Stimulated activated CD4-positive, alpha-beta T cell treated with anti-CD3 and anti-CD28 coated beads, Interleukin-1b, Interleukin-23, amount 100 ng/mL, for 24 hours (primary cell): Measurements from ENCODE around the gene GADD45G.

Experiments used
- DNase-seq, 4 experiments: peaks; one replicate each; pipeline ENCODE4 v3.0.0-alpha.2; 2020; ENCODE audit warnings: low read depth in 4 of 4, low spot score in 1 of 4

GADD45G gene

DNA sequence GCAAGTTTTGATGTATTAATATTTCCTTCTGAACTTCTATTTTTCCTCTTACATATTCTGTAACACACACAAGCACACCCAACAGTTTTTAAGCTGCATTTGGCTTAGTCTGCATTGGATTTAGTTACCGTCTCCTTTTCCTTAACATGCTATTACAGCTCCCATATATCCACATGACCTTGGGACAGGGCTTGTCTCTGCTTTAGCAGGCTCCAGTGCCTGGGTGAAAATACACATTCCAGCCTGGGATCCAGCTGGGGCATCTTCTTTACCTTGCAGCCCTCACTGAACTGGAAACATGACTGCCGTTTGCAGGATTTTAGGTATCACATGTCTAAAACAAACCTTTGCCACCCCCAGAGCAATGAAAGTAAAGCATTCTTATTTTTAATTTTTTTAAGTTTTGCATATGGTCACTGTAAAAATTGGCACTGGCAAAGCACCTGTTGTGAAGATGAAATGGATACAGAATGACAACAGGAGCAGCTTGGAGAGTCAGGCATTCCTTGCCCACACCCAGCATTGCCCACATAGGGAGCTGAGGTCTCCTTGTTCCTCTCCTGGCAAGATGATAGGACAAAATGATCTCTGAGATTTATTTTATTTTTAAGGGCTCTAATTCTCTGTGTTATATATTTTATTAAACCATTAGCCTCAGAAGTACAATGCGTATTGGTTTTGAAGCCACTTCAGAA lies 4.0 kb downstream of the GADD45G start:
- no peak for DNase-seq

DNA sequence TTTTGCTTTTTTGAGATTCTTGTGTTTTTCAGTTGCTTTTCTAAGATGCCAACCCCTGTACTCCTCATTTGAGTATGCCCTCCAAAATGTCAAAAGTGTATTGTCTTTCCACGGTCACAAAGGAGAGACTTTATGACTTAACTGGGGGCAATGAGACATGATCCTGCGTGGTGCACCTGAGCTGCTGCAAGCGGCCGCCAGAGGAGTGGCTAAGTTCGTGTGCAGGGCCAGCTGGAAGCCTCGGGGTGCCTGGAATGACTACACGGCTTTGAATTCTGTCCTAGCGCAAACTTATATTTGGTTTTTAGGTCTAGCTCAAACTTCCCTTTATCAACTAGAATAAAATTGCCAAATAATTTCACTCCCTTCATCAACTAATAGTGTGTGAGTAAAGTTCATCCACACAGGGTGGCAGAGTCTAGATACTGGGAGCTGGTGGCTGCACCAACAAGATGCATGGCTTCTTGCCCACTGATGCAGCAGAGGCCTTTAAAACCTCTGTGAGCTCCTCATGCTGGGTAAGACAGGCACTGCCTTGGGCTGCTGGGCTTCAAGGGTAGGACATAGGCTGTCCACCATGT lies 4.7 kb downstream of the GADD45G start:
- no peak for DNase-seq

DNA sequence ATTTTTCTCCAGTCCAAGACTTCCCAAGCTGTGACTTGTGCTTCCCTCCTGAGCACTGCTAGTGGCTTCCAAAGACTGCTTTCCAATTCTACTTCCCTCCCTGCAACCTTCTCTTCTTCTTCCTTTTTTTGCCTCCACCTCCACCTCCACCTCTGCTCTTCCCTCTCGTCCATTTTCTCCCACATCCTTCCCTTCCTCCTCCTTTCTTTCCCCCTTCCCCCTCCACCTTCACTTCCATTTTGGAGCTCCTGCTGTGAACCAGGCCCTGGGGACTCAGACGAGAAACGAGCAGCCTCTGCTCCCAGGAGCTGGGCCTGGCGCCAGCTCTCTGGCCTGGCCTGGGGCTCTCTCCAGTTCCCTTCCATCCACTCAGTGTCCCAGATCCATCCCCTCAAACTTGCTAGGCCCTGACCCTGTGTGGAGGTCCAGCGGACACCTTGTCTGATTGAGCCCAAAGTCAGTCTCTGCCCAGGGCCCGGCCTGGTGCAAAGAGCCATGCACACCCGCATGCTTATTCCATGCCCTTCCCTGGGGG lies 5.6 kb downstream of the GADD45G start:
- DNase-seq, result no peak

DNA sequence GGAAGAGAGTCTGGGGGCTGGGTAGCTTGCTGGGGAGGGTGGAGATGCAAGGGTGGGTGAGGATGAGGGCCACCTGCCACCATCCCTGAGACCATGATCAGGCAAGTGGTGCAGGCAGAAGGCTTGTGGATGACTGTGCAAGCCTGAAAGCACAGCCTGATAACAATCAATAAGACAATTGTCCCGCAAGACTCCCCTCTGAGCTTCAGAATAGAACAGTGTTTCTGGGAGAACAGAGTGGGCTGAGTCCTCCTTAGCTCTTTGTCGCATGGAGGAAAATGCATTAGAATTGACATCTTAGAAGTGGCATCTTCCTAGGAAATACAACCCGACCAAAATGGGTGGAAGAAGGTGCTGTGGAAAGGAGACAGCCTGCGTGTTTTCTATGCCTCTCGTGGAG lies 6.6 kb downstream of the GADD45G start:
- DNase-seq, result no peak

DNA sequence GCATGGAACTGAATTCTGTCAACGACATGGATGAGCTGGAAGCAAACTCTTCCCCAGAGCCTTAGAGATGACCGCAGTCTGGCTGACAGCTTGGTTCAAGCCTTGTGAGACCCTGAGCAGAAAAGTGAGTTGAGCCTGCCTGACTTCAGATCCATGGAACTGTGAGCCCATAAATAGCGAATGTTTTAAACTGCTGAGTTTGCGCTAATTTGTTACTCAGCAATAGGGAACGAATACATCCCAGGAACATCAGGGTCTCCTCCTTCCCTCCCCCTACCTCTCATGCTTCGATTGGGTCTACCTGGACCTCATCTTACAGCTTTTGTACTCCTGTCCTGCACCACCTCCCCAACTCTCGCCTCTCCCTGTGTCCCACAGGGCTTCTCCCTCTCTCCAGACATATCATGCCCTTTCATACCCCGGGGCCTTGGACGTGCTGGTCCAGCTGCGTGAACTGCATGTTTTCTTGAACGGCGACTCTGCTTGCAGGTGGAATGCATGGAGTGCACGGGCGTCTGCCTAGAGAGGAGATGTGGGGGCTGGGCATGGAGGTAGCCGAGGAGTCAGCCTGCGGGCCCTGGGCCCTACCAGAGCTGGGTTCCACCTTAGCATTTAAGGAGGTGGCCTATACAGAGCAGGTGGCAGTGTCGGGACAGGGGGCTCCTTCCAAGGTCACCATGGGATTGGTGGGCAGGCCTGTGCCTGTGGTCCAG lies 7.9 kb downstream of the GADD45G start:
- DNase-seq, result no peak

DNA sequence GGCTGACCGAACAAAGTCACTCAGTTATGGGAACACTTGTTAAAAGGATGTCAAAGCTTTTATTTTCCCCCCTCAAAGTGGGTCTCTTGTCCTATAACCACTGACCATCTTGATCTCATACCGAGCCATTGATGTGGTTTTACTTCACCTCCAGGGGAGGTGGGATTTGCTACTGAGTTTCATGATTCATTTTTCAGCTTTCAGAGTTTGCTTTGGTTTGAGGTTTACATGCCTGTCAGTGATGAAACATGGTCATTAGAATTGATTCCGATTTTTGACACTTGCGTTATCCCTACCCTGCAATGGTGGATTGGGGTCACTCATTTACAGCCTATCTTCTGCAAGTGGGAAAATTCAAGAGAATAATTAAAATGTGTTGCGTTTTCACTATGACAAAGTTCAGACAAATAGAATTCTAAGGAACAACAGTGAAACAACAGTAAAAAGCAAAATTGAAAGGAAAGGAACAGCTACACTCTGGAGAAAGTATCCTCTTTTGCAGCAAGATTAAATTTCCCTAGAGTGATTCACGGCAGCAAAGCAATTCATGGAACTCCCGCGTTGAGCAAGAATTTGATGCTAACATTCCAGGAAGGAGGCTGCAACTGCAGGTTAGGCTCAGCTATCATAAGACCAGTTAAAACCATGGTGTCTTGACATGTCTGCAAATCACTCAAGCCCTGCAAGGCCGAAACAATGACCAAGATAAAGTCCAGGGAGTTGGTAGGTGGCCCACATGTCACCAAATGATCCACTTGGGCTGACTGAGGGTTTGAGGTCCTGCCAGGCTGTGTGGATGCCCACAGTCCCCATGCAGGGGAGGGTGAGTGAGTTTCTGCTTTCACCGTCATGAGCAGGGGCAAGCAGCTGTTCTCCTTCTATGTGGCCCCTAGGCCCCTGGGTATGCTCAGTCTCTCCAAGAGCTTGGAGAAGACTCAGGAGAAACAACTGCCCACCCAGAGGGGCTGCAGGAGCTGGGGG lies 9.4 kb downstream of the GADD45G start:
- no peak for DNase-seq

DNA sequence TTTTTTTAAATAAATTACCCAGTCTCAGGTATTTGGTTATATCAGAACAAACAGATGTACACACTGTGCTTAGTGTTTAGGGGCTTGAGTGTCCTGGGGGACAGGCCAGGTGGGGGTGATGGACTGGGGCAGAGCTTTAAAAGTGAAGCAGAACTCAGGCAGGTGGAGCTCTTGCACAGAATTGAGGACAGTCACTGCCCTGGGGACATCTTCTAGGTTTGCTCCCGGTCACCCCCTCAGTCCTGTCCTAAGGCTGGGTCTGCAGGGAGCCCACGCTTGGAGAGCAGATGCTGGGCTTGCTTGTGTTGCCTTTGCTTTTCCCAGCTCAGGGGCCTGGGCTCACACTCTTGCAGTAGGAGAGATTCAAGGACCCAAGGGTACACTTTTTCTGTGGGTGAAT lies 10.8 kb downstream of the GADD45G start:
- no peak for DNase-seq

DNA sequence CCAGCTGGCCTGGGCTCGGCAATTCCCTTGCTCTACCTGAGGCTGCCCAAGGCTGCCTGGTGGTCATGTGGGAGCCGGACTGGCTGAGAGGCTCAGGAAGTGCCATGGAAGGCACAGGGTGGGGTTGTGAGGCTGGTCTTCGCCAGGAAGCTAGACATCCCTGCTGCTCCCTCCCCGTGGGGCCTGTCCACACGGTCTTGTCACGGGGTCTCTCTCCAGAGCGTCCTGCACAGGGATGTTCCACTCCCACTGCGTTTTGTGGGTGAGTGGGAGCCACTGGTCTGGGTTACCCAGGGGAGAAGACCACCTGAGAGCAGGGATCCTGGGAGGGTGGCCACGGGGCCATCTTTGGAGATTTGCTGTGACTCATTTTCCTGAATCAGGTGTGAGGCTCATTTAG lies 11.6 kb downstream of the GADD45G start:
- DNase-seq, result no peak

DNA sequence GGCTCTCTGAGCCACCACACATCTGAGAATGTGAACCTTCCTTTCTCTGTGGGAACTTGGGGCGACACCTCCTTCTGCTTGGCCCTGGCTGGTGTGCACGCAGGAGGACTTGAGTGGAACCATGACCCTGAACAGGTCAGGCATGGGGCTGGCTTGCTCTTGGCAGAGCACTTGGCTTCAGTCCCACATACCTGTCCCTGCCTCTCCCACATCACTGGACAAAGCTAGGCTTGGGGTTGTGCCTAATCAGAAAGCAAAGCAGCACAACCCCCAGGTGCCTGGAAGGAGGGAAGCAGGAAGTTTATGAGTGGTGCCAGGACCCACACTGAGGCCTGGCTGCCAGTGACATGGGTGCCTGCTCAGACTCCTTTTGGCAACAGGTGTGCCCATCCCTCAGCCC lies 13.2 kb downstream of the GADD45G start:
- no peak for DNase-seq

DNA sequence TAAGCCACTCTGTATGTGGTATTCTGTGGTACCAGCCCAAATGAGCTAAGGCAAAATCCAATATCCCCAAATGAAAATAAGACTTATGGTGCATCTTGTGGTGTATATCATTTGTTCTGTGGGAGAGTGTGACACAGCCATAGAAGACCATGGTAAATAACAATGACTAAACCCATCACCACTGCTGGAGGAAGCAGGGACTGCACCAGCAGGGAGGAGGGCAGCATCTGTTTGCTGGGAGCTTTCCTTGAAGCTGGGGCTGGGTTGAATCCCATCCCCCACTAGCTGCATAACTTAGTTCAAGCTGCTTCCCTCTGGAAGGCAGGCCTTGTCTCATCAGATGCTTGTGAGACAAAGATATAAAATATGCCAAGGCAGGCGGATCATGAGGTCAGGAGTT lies 14.2 kb downstream of the GADD45G start:
- no peak for DNase-seq

DNA sequence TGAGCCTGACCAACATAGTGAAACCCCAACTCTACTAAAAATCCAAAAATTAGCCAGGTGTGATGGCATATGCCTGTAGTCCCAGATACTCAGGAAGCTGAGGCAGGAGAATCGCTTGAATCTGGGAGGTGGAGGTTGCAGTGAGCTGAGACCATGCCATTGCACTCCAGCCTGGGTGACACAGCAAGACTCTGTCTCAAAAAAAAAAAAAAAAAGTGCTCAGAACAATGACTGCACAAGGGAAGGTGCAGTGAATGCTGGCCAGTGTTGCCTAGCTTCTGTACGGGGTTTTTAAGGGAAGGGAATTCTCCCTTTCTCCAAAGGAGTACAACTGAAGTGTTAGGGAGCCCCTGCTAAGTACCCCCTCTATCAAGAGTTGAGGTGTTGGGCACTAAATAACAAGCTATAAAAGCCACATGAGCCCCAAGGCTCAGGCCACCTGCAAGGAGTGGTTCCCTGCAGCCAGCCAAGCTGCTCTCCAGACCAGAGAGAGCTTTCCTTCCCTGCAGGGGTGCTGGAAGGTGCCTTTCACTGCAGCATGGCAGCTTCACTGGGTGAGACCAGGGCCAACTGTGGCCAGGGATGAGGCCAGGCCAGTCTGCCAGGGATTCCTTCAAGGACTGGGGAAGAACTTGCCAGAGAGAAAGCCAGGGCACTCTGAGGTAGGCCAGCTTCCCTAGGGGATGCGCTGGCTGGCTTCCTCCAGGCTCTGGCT lies 14.8 kb downstream of the GADD45G start:
- DNase-seq, result no peak

DNA sequence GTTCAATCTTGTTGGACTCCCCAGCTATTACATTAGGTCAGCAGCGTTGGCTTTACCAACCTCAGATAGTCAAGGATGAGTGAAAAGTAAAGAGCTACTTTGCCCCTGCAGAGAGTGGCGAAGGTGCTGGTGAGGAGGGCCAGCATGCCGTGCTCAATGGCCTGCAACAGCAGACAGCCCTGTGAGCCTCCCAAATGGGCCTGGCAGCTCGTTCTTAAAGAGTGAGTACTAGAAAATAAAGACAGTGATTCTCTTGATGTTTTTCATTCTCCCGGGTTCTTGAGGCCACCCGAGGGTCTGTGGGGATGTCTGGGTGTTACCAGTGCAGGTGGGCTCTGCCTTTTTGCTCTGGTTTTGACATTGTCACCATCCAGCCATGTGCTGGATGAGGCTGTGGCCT lies 16.2 kb downstream of the GADD45G start:
- no peak for DNase-seq

DNA sequence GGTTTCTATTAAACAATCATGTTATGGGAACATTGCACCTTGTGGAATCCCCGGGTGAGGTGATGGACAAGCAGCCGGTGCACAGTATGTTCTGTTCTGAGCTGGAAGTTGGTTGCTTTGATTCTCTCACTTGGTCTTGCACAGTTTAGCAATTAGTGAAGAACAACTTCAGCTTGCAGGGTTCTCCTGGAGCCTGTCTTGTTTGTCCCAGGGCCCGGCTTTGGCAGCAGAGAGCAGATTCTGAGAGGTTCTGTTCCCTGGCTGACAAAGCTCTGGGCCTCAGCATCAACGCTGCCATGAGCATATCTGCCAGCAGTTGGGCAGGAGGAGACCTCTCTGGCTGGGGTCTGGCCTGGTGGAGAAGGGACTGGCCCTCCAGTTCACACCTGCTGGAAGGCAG lies 16.9 kb downstream of the GADD45G start:
- no peak for DNase-seq

DNA sequence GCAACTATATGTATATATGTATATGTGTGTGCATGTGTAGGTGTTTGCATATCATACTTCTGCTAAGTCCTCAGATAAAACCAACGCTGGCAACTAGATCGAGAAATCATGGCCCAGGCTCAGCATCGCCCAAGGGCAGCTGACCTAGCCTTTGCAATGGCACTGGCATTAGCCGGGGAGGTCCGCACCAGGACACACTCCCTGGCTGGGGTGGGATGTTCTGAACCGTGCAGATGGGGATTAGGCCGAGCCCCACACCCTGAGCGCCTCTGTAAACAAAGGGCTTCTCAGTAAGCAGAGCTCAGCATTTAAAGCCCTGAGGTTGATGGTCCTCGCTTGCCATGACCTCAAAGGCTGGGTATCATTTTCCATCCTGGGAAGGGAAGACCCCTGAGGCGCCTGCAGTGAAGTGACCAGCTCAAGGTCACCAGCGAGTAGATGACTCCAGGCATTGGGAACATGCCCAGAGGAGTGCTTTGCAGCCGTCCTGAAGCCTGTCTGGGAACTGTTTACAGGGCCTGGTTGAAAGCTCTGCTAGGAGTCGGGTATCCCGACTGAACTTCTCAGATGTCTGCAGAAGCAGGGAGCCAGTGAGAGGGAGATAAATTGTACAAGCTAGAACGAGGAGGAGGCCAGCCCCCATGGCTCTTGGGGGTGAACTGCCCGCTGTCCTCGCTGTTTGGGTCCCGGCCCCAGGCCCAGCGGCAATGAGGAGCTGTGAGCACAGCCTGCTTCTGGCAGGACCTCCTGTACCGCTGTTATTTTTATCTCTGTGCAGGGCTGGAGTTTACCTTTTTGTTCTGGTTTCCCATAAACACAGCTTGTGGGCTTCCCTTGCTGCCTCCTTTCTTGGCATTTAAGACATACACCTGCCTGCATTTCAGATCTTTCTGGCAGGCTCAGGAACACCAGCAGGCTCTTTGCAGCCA lies 18.4 kb downstream of the GADD45G start:
- no peak for DNase-seq

DNA sequence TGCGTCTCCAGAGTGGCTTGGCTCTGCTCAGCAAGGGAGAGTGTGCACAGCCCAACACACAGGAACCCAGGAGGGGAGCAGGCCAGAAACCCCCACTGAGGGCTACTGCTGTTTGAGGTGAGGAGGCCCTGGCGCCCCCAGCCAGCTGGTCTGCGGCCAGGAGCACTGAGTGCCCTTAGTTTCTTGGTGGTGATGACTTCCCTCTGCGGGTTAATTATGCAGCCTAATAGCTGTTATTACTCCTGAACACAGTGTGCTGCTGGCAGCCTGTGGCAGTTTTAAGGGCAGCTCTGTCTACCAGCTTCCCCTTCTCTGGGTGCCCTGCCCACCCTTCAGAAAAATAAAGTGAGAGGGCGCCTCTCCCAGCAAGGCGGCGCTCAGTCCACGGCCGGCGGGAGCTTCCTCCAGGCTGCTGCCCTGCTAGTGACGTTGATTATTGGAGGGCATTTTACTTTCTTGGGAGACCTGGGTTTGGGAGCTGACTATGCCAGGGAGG lies 19.2 kb downstream of the GADD45G start:
- no peak for DNase-seq

DNA sequence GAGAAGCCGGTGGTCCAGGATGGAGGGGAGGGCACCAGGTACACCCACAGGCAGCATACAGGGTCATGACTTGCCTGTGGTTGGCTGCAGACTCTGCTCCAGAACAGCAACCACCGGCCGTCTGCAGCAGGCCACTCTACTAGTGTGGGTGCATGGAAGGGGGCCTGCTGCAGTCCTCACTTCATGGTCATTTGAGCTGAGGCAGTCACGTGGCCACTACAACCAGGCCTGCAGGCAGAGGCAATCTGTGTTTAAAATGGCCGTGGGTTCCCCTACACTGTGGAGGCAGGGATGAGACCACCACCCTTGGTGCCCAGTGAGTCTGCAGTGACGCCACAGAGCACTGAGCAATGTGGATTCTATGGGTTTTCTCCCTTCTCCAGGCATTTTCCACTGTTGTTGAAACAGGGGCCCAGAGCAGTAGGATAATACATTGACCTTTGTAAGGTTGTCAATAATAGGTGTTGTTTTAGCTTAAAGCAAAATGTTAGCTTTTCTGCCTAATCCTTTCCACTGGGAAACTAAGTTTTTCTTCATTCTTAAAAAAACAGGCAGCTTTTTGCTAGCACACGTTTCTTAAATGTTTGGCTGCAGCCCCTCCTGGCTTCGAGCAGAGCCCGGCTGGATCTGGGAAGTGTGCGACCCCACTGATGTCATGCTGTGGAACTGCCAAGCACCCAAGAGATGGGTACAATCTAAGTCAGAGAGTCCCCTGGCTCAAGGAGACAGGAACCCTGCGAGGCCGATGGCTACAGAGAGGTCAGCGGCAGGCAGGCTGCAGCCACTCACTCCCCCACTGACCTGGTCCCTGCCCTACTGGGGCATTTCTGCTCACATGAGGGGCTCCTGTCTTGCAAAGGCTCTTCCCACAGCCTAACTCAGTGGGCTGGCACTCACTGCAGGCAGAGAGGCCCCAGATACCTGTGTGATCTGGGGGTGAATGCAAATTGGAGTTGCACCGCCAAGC lies 21.2 kb downstream of the GADD45G start:
- DNase-seq, result no peak

DNA sequence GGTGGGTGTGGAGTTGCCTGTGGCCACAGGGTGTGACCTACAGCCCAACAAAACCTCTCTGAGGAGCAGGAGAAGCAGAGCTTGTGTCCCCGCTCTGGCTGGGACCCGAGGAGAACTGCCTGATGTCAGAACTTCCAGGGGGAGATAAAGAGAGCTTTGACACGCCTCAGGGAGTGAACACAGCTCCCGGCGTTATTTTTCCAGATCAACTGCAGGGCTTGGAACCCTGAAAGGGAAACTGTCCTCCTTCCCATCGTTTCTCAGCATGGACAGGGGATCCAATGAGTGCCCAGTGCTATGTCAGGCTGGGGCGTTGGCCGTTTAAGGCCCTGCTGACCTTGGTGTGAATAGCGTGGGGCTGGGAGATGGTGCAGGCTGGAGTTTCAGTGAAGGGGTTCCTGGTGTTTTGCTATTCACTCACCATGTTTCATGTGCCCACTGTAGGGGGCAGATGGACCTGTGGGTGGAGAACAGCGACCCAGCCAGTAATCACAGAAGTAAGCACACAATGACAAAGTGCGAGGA lies 22.0 kb downstream of the GADD45G start:
- no peak for DNase-seq

DNA sequence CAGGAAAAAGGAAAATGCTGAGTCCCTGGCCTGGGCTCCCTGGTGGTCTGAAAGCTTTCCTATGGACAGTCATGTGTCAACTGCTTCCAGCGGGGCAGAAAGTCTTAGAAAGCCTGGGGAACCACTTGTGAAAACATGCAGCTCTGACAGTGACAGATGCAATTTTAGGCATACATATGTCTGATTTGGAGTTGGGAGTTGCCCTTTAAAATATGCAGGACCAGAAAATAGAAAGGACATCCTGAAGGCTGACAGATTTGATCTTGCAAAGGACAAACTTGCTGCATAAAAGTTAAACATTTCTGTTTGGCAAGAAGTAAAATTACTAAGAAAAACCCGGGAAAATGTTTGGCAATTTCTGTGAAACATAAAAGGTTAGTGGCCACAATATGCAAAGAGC lies 23.8 kb downstream of the GADD45G start:
- DNase-seq, result no peak
